Type B pancreatic cell (in vitro differentiated cells): ENCODE results near the gene SEC16A. TPM values are rescaled to one million over a fixed set of nuclear protein-coding genes. Genes with fewer than 3 reads are reported as not detected.

Experiments
- DNase-seq: peaks from one replicate; pipeline ENCODE4 v3.0.0; 2021; ENCODE audit warnings: mixed read lengths; ENCODE audit not compliant: unreplicated experiment; ENCODE audit errors: extremely low spot score
- H3K27ac Mint-ChIP-seq: 2 replicates; pipeline ENCODE4 v1.8.0; 2021; ENCODE audit warnings: mild to moderate bottlenecking, mixed read lengths
- H3K27me3 Mint-ChIP-seq: 2 replicates; pipeline ENCODE4 v1.8.0; 2021; ENCODE audit warnings: mixed read lengths
- H3K36me3 Mint-ChIP-seq: 2 replicates; pipeline ENCODE4 v1.8.0; 2021; ENCODE audit warnings: mixed read lengths
- H3K4me1 Mint-ChIP-seq: one replicate; pipeline ENCODE4 v1.8.0; 2021; ENCODE audit warnings: mixed read lengths; ENCODE audit not compliant: unreplicated experiment
- H3K4me3 Mint-ChIP-seq: 2 replicates; pipeline ENCODE4 v1.8.0; 2021; ENCODE audit warnings: mild to moderate bottlenecking, mixed read lengths
- H3K9me3 Mint-ChIP-seq: 2 replicates; pipeline ENCODE4 v1.8.0; 2021; ENCODE audit warnings: mixed read lengths
- CTCF ChIP-seq: fragments of 200-600 bp; sonication (generic); conservative IDR thresholded peaks from 2 replicates; pipeline ENCODE4 v1.5.0; 2021; ENCODE audit warnings: antibody characterized with exemption, mild to moderate bottlenecking
- total RNA-seq: library from RNA; stranded (reverse); gene quantifications from 2 replicates; pipeline ENCODE4 v1.2.1, GENCODE V29; 2021; ENCODE audit warnings: low replicate concordance

SEC16A gene
- total RNA-seq, 1 donor from 2014 or later = 74.6 TPM

GRCh38 chr9:136460772-136461325, 22.0 kb downstream of the SEC16A start:
- no peaks in the 10 kb centered on the region for H3K27me3 Mint-ChIP-seq
- peaks cover 11% of the 10 kb centered on the region for H3K36me3 Mint-ChIP-seq

GRCh38 chr9:136459425-136459824, 23.4 kb downstream of the SEC16A start:
- Mint-ChIP-seq H3K4me1 (no peaks in the 10 kb centered on the region), H3K4me3 (no peak overlapping the region), H3K36me3 (peaks cover 10% of the 10 kb centered on the region), H3K27me3 (no peaks in the 10 kb centered on the region), H3K9me3 (no peaks in the 10 kb centered on the region), H3K27ac (no peak overlapping the region)
- no peak for DNase-seq
- no peak for TF ChIP-seq CTCF

More at GRCh38 chr9:136460772-136461325, 22.0 kb downstream of the SEC16A start:
- TF ChIP-seq CTCF = no peak
- no peaks in the 10 kb centered on the region for H3K9me3 Mint-ChIP-seq
- no peaks in the 10 kb centered on the region for H3K4me1 Mint-ChIP-seq
- H3K27ac Mint-ChIP-seq = no peak overlapping the region
- DNase-seq = no peak
- H3K4me3 Mint-ChIP-seq = no peak overlapping the region

GRCh38 chr9:136457326-136457725, 25.5 kb downstream of the SEC16A start:
- H3K4me3 Mint-ChIP-seq = no peak overlapping the region
- H3K27ac Mint-ChIP-seq = no peak overlapping the region
- no peak for DNase-seq
- H3K4me1 Mint-ChIP-seq = no peaks in the 10 kb centered on the region
- no peaks in the 10 kb centered on the region for H3K27me3 Mint-ChIP-seq
- peaks cover 6% of the 10 kb centered on the region for H3K36me3 Mint-ChIP-seq
- no peaks in the 10 kb centered on the region for H3K9me3 Mint-ChIP-seq
- TF ChIP-seq CTCF = no peak

- no peak for TF ChIP-seq CTCF
- Mint-ChIP-seq H3K9me3 (no peaks in the 10 kb centered on the region), H3K27me3 (no peaks in the 10 kb centered on the region), H3K4me1 (no peaks in the 10 kb centered on the region), H3K4me3 (no peak overlapping the region), H3K36me3 (peaks cover 6% of the 10 kb centered on the region), H3K27ac (no peak overlapping the region)
- no peak for DNase-seq
Observed at GRCh38 chr9:136456258-136456657, 26.6 kb downstream of the SEC16A start.

GRCh38 chr9:136455043-136456002, 27.5 kb downstream of the SEC16A start:
- no peak overlapping the region for H3K27ac Mint-ChIP-seq
- no peaks in the 10 kb centered on the region for H3K27me3 Mint-ChIP-seq
- DNase-seq = no peak
- no peak for TF ChIP-seq CTCF
- no peak overlapping the region for H3K4me3 Mint-ChIP-seq
- H3K9me3 Mint-ChIP-seq = no peaks in the 10 kb centered on the region
- peaks cover 8% of the 10 kb centered on the region for H3K36me3 Mint-ChIP-seq
- no peaks in the 10 kb centered on the region for H3K4me1 Mint-ChIP-seq
